Measurements from ENCODE around the gene PIP5K1B.

The PIP5K1B gene

DNA sequence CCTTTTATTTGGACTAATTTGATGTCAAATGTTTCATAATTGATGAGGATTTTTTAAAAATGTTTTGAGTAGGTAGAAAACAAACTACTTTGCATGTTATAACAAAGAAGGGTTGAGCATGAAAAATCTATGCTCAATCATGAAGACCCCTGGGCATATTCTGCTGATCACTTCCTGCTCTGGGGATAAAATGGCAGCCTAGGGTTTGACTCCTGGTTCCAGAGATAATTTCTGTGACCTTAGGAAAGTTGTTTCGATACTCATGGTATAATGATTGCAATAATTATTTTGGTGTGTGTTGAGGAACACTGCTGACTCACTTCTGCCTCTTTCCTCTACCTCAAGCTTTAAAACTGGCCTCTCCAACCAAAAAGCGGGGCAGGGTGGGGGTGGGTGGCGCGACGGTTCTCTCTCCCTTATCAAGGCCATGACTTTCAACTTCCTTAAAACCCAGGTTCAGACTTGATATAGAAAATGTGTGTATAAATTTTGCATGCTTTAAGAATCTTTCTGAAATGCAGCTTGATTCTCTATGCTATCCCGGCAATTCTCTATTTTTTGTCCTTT, 6.0 kb upstream of the PIP5K1B start:
- no peak for TF ChIP-seq TAF1 (IDR thresholded peaks at IDR 0.05; ENCODE audit: borderline replicate concordance, insufficient read depth, low read length)
- no peak for TF ChIP-seq POLR2AphosphoS5 (IDR thresholded peaks at IDR 0.05; ENCODE audit: low read depth, low read length)
- TF ChIP-seq FOXP2 (optimal IDR thresholded peaks at IDR 0.05; ENCODE audit: borderline replicate concordance, extremely low read depth, extremely low read length, insufficient read depth): no peak
- TF ChIP-seq, protein P1, sequence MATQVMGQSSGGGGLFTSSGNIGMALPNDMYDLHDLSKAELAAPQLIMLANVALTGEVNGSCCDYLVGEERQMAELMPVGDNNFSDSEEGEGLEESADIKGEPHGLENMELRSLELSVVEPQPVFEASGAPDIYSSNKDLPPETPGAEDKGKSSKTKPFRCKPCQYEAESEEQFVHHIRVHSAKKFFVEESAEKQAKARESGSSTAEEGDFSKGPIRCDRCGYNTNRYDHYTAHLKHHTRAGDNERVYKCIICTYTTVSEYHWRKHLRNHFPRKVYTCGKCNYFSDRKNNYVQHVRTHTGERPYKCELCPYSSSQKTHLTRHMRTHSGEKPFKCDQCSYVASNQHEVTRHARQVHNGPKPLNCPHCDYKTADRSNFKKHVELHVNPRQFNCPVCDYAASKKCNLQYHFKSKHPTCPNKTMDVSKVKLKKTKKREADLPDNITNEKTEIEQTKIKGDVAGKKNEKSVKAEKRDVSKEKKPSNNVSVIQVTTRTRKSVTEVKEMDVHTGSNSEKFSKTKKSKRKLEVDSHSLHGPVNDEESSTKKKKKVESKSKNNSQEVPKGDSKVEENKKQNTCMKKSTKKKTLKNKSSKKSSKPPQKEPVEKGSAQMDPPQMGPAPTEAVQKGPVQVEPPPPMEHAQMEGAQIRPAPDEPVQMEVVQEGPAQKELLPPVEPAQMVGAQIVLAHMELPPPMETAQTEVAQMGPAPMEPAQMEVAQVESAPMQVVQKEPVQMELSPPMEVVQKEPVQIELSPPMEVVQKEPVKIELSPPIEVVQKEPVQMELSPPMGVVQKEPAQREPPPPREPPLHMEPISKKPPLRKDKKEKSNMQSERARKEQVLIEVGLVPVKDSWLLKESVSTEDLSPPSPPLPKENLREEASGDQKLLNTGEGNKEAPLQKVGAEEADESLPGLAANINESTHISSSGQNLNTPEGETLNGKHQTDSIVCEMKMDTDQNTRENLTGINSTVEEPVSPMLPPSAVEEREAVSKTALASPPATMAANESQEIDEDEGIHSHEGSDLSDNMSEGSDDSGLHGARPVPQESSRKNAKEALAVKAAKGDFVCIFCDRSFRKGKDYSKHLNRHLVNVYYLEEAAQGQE (IDR thresholded peaks at IDR 0.05; ENCODE audit: insufficient read depth in 1 of 2, low read depth in 2 of 2, low read length in 2 of 2): no peak
- no peak for TF ChIP-seq SIN3A (IDR thresholded peaks at IDR 0.05; ENCODE audit: borderline replicate concordance, insufficient read depth, low read length)

DNA sequence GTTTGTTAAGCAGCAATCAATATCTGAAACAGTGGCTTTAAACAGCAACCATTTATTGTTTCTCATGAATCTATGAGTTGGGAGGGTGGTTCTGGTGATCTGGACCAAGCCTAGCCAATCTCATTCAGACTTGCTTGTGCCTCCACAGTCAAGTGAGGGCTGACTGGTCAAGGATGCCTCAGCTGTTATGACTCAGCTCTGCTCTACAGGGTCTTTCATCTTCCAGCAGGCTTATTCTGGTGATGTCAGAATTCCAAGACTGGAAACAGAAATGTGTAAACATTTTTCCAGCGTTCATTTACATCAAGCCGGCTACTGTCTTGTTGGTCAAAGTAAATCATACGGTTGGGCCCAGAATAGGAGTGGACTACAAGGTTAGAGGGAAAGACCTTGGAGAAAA, 2.5 kb upstream of the PIP5K1B start:
- no peak for TF ChIP-seq FOXP2 (optimal IDR thresholded peaks at IDR 0.05; ENCODE audit: borderline replicate concordance, extremely low read depth, extremely low read length, insufficient read depth)
- TF ChIP-seq POLR2AphosphoS5 (IDR thresholded peaks at IDR 0.05; ENCODE audit: low read depth, low read length): no peak
- TF ChIP-seq SIN3A (IDR thresholded peaks at IDR 0.05; ENCODE audit: borderline replicate concordance, insufficient read depth, low read length): no peak
- TF ChIP-seq, protein P1 (IDR thresholded peaks at IDR 0.05; ENCODE audit: insufficient read depth in 1 of 2, low read depth in 2 of 2, low read length in 2 of 2): no peak
- no peak for TF ChIP-seq TAF1 (IDR thresholded peaks at IDR 0.05; ENCODE audit: borderline replicate concordance, insufficient read depth, low read length)

DNA sequence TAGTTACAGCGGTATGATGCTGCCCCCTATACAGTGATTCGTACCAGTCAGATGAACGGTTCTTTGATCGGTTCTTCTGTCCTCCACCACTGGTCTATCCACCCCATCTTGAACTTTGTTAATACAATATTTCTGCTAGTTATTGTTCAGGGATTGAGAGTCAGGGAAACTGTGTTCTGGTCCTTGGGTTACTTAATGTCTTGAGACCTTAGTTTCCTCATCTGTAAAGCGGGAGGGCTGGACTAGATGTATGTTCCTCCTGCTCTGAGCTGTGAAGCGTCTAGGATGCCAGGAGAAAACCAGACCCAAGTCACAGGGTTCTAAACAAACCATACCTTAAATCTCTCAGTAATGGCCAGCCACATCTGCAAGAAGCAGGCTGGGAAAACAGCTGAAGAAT, 1.4 kb upstream of the PIP5K1B start:
- TF ChIP-seq SIN3A (IDR thresholded peaks at IDR 0.05; ENCODE audit: borderline replicate concordance, insufficient read depth, low read length) (no peak), POLR2AphosphoS5 (IDR thresholded peaks at IDR 0.05; ENCODE audit: low read depth, low read length) (no peak), TAF1 (IDR thresholded peaks at IDR 0.05; ENCODE audit: borderline replicate concordance, insufficient read depth, low read length) (no peak), FOXP2 (optimal IDR thresholded peaks at IDR 0.05; ENCODE audit: borderline replicate concordance, extremely low read depth, extremely low read length, insufficient read depth) (no peak)
- TF ChIP-seq, protein P1 (IDR thresholded peaks at IDR 0.05; ENCODE audit: insufficient read depth in 1 of 2, low read depth in 2 of 2, low read length in 2 of 2): no peak

DNA sequence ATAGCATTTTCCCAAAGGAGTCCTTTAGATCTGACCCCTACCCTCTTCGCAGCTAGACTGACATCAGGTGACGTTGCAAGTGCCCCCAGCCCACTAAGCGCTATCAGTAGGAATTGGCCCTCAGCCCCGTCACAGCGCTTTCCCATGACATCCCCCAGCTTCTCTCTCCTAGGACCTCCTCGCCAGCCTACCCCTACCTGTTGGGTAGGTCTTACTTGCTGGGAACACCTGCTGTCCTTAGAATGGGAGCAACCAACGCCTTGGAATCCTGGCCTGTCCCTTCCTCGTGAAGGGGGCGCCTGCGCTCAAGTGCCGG, 584 bp upstream of the PIP5K1B start:
- TF ChIP-seq FOXP2 (optimal IDR thresholded peaks at IDR 0.05; ENCODE audit: borderline replicate concordance, extremely low read depth, extremely low read length, insufficient read depth): no peak
- no peak for TF ChIP-seq TAF1 (IDR thresholded peaks at IDR 0.05; ENCODE audit: borderline replicate concordance, insufficient read depth, low read length)
- no peak for TF ChIP-seq POLR2AphosphoS5 (IDR thresholded peaks at IDR 0.05; ENCODE audit: low read depth, low read length)
- TF ChIP-seq, protein P1 (IDR thresholded peaks at IDR 0.05; ENCODE audit: insufficient read depth in 1 of 2, low read depth in 2 of 2, low read length in 2 of 2): no peak
- no peak for TF ChIP-seq SIN3A (IDR thresholded peaks at IDR 0.05; ENCODE audit: borderline replicate concordance, insufficient read depth, low read length)

All from PFSK-1 (cell line).